HG03469 (cell line): ENCODE results near the gene SLC29A1.

Experiments used
- ATAC-seq: cut with Tn5 transposase; IDR thresholded peaks from one replicate; pipeline ENCODE4 v1.9.1; 2021; ENCODE audit warnings: mild to moderate bottlenecking, moderate library complexity, moderate number of reproducible peaks; ENCODE audit not compliant: unreplicated experiment

Gene SLC29A1

DNA sequence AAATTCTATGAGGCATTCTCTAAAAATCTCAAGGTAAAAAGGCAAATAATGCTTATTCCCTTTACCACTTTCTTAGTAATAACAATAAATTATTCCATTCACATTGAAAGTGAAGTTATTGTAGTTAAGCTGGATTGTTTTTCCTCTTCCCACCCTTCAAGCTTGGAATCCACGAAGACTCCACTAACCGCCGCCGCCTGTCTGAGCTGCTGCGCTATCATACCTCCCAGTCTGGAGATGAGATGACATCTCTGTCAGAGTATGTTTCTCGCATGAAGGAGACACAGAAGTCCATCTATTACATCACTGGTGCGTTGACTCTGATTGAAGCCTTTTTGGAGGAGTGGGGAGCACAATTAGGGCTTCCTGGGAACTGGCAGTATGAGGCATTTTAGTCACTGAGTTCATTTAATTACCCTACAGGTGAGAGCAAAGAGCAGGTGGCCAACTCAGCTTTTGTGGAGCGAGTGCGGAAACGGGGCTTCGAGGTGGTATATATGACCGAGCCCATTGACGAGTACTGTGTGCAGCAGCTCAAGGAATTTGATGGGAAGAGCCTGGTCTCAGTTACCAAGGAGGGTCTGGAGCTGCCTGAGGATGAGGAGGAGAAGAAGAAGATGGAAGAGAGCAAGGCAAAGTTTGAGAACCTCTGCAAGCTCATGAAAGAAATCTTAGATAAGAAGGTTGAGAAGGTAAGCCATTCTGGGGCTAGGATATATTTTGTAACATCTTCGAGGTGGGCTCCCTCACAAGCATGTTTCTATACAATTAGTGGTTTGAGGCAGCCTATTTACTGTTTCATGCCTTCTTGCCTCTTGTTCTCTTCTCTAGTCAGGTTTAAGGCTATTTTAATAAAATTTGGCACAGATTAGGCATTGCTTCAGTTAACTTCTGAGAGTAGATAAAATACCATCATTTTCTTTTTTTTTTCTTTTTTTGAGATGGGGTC, 28.5 kb downstream of the SLC29A1 start:
- no peak for ATAC-seq

DNA sequence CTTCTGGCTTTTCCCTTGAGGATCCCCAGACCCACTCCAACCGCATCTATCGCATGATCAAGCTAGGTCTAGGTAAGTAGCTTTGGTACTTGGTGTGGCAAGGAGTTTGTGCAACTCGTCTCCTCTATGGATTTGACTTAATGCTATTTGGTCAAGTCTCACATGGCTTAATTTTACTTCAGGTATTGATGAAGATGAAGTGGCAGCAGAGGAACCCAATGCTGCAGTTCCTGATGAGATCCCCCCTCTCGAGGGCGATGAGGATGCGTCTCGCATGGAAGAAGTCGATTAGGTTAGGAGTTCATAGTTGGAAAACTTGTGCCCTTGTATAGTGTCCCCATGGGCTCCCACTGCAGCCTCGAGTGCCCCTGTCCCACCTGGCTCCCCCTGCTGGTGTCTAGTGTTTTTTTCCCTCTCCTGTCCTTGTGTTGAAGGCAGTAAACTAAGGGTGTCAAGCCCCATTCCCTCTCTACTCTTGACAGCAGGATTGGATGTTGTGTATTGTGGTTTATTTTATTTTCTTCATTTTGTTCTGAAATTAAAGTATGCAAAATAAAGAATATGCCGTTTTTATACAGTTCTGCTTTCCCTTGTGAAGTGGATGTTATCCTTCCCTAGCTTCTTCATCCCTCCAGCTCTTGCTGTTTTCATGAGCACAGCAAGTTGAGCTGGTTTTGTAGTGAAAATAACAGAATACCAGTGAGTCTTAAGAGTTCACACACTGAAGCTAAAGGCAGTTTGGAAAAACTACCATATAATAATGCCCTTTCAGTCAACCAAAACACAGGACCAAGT, 30.1 kb downstream of the SLC29A1 start:
- ATAC-seq, result no peak

DNA sequence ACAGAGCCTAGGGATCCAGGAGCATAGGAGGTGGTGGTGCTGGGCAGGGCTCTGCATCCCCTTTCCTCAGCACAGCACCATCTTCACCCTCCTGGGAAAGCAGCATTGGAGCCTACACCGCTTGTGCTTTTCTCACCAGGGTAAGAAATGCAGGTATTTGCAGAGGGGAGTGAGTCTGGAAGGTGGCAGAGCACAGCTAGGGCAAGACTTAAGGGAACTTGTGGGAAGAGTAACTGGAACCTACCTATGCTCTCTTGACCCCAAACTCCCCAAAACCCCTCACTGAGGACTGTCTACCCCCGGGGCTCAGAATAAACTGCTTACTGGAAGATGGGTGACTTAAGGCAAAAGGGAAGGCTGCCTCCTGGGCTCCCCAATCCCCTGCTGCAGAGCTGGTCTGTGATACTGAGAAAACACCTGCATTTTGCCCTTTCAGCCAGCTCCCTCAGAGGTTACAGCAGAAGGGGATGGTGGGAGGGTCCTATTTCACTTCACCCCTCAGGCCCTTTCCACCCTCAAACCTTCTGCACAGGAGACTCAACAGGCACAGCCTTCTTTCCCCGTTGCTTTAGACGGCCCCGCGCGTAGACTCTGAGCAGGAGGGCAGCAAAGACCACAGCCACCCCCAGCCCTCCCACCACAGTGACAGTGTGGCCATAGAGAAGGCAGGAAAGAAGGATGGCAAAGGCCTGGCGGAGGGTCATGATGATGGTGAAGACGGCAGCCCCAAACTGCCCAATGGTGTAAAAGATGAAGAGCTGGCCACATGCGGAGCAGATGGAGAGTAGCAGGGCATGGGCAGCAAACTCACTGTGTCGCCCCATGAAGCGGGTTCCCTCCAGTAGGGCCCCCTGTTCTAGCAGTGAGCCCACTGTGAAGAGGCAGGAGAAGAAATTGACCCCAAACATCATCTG, 31.1 kb downstream of the SLC29A1 start:
- ATAC-seq, result no peak

DNA sequence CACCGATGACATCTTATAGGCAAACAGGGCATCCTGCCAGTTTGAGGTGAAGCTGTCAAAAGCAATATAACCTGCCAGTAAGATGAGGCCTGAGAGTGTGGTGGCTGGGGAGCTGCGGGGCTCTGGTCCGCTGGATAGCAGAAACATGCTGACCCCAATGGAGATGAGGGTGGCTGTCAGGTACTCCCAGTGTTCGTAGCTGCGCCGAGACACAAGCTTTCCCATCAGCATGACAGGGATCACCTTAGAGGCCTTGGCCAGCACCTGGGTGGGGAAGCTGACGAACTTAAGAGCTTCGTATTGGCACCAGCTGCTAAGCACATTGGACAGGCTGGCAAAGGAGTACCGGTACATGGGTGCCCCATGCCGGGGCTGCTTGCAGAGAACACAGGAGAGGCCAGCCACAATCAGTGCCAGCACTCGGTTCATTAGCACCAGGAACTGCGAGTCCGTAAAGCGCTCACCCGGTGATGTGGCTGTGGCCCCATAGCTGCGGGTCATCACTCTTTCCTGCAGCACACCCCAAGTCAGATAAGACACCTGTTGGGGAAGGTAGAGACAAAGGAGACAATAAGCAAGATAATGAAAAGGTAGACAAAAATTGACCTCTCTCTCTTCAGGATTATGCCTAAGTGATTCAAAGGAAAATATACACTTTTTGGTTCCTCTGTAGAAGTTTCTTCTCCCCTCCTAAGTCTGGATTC, 31.9 kb downstream of the SLC29A1 start:
- ATAC-seq, result no peak

DNA sequence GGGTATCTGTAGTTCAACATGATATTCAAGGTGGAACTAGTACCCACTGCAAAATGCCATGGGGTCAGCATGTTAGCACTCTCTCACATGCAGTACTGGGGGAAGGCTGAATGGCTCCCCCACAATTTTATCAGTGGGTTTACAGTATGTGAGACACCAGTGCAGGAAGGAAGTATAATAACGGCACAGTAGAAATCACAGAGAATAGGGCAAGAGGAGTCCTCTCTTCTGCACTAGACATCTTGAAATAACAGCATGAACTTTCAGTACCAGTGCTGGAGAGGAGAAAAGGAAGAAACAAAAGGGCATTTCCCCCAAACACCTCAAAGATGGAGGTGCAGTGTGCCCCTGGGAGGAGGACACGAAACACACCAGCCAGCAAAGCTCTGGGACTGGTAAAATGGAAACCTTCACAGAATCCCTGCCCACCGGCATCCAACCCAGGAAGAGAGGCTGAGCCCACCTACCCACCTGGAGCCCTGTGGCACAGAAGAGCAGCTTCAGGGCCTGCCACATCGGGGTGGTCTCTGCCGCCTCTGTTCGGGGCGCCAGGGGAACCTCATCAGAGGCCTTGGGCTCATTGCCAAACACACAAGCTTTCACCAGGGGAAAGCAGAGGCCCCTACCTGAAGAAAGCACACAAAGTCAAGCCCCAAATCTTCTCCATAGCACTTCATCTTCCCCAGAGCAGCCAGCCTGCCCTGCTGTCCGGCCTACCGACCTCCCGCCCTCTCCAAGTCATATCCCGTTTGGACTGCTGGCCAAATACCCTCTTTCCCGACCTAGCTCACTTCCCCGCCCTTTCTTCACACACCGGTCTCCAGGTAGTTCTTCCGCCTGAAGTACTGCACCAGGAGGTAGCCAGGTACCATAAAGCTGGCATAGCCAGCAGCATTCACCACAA, 32.7 kb downstream of the SLC29A1 start:
- ATAC-seq, result no peak

DNA sequence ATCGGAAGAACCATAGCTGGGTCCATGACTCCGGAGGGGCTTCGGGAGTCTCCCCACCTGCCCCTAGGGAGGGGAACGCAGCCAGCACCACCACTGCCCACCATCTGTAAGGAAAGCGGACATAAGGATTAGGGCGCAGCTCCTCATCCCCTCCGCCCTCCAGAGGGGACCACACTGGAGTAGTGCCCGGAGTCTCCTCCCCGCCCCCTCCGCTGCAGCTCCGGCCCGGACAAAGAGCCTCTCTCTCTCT, 33.3 kb downstream of the SLC29A1 start:
- ATAC-seq, result no peak

DNA sequence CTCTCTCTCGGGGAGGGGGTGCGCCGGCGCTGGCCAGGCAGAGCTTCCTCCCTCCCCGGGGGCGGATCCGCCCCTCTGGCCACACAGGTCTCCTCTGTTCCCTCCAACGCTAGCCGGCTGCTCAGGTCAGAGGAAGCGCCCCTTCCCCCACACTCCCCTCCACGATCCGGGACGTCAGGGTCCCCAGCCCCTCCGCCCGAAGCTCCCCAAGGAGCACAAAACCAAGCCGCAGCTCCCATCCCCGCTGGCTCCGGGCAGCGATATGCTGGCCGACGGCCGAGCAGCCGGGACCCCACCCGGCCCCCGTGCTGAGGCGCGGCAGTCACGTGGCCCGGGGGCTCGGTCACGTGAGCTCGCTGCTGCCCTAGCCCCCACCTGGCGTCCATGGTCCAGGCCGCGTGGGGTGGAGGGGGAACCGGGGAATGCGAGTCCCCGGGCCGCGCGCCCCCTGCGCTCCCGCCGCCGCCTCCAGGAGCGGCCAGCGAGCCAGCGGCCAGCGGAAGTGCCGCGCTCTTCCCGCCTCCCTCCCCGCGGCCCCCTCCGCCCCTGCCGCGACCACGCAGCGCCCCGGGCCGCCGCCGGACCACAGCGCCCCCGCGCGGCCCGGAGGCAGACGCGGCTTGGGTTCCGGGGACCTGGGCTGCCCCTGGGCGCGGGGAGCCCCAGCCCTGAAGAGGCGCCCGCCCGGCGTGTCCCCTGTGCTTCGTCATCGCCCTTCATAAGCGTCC, 33.8 kb downstream of the SLC29A1 start, which contains the start of gene SLC35B2:
SLC35B2 (minus strand) TSS at position 504 of the 728 bp plus-strand sequence; CDS start at position 386, 118 bp downstream.
- ATAC-seq, result no peak

DNA sequence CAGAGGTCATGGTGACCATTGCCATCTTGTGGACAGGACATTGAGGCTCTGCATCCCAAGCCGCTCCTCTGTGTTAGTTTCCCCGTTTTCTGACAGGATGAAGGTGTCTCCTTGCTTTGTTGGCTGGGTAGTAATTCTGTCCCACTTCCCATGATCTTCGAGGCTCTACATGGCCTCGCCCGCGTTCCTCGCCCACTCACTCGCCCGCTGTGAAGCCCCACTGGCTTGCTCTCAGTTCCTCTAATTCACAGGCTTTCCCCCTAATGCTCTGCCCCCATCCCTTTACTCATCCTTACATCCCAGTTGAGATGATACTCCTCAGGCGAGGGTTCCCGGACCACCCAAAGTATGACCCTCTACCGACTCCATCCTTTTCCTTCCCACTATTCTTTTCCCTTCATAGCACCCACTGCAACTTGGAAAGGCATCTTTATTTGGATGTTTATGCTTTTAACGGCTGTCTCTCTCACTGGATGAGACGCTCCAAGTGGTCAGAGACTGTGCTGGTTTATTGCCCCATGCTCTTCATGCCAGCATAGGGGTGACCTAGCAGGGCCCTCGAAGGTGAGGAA, 34.4 kb downstream of the SLC29A1 start:
- ATAC-seq, result no peak

DNA sequence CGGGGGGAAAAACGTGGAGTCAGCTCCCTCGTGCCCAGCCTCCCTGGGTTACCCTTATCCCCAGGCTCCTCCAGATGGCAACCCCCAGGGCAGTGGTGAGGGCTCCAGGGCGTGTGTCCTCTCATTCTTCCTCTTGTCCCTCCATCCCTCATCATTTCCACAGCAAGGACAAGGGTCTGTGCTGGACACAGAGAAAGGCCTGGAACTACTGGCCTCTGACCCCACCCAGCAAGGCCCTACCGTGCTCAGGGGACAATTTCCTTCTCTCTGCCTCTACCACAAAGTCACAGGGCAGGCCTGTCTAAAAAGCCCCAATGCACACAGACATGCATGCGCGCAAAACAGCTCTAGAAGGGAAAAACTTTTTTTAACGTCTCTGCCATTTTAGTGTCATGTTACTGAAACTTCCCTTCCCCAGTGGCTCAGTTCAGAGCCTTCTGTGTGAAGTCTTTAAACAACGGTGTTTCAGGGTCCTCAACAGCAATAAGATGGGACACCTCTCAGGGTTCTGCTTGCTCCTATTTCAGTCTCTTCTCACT, 35.0 kb downstream of the SLC29A1 start:
- ATAC-seq, result no peak

DNA sequence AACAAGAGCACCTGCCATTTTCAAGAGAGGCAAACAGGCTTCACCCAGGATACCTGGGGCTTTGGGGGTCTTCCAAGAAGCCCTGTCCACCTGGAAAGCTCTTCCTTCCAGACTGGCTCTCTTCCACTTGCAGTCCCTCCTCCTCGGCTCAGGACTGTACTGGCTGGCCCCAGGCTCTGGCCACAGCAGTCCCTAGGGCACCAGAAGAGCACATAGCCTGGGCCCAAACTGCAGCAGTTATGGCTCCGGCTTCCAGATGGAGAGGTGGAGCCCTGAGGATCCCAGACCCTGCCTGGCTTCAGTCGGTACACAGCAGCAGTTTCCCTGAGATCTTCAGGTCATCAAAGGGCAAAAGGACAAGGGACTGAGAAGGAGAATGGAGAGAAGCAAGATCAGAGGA, 35.5 kb downstream of the SLC29A1 start:
- no peak for ATAC-seq

DNA sequence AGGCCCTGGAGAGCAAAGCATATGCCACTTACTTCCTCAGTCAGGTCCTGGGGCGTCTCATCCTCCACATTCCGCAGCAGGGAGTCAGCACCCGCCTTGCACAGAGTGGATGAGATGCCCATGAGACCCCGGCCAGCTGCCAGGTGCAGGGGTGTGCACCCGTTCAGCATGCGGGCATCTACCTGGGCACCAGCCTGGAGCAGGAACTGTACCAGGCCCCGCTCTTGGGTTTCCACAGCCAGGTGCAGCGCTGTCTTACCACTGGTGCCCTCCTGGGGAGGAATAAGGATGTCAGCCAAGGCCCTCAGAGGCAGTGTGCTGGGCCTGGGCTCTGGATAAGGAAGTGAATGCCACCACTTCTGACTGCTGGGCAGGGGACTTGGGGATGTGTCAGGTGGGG, 36.6 kb downstream of the SLC29A1 start:
- ATAC-seq, result no peak

DNA sequence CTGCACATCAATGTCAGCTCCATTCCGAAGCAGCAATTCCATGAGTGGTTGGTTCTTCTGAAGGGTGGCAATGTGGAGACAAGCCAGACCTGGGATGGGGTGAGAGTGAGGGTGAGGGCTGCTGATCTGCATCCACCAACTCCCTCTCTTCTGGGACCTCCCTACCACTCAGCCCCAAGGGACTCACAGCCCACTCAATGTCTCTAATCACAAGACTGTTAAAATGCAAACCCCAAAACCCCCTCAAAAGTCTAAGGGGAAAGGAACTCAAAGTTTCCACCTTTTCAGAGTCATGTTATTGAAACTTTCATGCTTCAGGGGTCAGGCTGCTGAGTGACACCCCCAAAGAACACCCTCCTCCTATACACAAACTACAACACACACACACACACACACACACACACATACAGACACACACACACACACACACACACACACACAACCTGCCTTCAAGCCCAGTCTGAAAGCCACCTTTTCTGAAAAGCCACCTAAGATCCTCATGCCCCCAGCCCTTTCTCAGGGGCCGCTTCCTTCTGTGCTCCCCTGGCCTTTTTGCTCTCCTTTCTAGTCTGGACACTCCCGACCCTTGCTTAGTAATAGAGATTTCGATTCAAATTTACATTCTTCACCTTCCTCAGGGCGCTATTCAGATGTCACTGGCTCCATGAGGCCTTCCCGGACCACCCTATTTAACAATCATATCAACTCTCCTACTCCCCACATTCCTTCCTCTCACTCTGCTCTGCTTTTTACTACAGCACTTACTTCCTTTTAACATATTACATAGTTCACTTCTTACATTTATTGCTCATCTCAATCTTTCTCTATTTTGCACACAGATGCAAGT, 37.3 kb downstream of the SLC29A1 start:
- ATAC-seq, result no peak

DNA sequence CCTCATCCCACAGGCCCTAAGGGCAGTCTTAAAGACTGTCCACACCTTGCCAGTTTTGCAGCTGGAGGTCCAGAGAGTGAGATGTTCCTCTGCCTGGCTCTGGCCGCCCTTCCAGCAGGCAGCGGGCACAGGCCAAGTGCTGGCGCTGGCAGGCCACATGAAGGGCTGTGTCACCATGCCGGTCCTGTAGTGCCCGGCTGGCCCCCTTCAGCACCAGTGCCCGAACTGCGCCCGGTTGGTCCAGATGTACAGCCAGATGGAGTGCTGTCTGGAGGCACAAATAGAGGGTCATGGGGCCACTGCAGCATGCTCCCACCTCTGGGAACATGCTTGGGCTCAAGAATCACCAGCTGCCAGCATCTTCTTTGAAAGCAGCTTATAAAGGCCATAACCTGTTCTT, 38.2 kb downstream of the SLC29A1 start:
- no peak for ATAC-seq

DNA sequence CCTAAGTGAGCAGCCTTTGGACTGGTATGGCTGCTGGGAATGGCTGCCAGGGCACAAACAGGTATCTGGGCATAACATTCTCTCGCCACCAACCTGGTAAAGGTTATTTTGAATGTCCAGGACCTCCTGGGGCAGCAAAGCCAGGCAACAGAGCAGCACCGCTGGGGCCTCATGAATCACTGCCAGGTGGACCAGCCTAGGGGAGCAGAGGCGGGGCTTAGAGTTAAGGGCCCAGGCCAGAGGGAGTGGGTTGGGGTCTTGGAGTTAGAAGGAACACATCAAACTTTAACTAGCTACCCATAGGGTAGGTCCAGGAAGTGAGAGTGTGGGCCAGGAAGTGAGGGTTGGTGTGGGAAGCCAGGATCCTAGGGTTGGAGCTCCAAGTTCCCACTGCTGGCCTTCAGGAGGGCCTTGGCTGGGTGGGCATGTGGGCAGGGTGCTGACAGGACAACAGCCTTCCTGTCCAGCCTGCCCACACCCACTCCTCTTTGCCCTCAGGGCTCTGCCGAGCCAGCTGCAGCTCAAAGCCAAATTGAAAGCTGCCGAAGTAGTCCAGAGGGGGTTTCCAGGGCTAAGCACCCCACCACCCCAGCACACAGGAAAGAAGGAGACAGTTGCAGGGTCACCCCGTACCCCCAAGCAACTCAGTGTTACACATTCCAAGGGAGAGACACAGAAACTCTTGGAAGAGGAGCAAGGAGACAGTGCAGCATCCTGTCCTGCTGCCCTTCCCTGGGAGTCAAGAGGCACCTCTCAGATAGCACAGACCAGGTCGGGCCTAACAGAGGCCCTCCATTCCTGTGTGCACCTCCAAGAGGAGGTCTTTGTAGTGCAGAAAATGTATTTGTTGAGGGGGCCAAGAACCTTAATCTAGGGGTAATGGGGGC, 39.3 kb downstream of the SLC29A1 start:
- no peak for ATAC-seq

DNA sequence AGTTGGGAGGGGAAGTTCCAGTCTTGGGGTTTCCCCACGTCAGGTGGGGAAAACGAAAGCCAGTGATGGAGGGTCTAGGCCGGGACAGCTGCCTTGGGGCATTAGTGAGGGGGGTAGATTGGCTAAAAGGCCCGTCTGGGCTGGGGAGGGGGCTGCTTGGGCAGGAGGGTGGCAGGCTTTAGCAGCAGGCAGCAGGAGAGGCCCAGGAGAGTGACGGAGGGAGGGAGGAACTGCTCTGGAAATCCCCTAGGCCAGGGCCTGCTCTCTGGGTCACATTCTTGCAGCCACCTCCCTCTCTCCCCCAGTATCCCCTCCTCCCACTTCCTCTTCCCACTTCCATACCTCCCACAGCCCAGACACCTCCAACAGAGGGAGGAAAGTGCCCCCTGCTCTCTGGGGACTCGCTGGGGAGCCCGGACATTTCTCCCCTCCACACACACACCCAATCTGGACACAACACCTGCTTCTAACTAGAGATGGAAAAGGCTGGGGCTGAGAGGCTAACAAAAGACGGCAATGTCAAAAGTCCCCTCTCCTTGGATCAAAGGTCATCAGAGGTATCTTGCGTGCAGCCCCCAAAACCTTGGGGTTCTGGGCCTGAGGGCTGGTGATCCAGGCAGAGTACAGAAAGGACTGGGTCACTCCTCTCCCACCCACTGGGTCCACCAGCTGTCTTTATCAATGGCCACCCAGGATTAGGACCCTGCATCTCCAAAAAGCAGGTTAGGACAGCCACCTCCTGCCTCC, 40.1 kb downstream of the SLC29A1 start:
- ATAC-seq, result no peak
